ENCODE results near the gene HNRNPH1.
"Not testable (repeated sequence)": the region's sequence is repeated elsewhere in the genome, so short reads cannot be mapped to it uniquely, and the experiment has no call there.

Gene HNRNPH1

GRCh38 chr5:179644766-179645165 is 21.3 kb upstream of the HNRNPH1 start:
- not testable (repeated sequence) for H3K36me3 ChIP-seq (ENCODE audit: control insufficient read depth, insufficient read depth, low read length); H3K4me1 ChIP-seq (ENCODE audit: control insufficient read depth, insufficient read depth, low read length, poor library complexity, severe bottlenecking); H3K27ac ChIP-seq (ENCODE audit: low read depth, low read length, severe bottlenecking); H3K4me3 ChIP-seq (ENCODE audit: extremely low read depth, insufficient read depth, low read length, poor library complexity, severe bottlenecking); H3K9me3 ChIP-seq (ENCODE audit: control insufficient read depth, low read length)
- WGBS, 2 experiments (ENCODE audit: insufficient coverage in 2 of 2): 84 to 90% methylated on average over 3 to 4 of the region's 5 CpGs

- not testable (repeated sequence) for H3K4me1 ChIP-seq (ENCODE audit: control insufficient read depth, insufficient read depth, low read length, poor library complexity, severe bottlenecking); H3K36me3 ChIP-seq (ENCODE audit: control insufficient read depth, insufficient read depth, low read length); H3K9me3 ChIP-seq (ENCODE audit: control insufficient read depth, low read length); H3K4me3 ChIP-seq (ENCODE audit: extremely low read depth, insufficient read depth, low read length, poor library complexity, severe bottlenecking); H3K27ac ChIP-seq (ENCODE audit: low read depth, low read length, severe bottlenecking)
- WGBS, 2 experiments (ENCODE audit: insufficient coverage in 2 of 2): 84 to 87% methylated on average over 13 of the region's 16 CpGs
Measured at GRCh38 chr5:179643141-179643920, 19.9 kb upstream of the HNRNPH1 start.

- not testable (repeated sequence) for H3K36me3 ChIP-seq (ENCODE audit: control insufficient read depth, insufficient read depth, low read length); H3K4me3 ChIP-seq (ENCODE audit: extremely low read depth, insufficient read depth, low read length, poor library complexity, severe bottlenecking); H3K9me3 ChIP-seq (ENCODE audit: control insufficient read depth, low read length); H3K4me1 ChIP-seq (ENCODE audit: control insufficient read depth, insufficient read depth, low read length, poor library complexity, severe bottlenecking); H3K27ac ChIP-seq (ENCODE audit: low read depth, low read length, severe bottlenecking)
- WGBS, 2 experiments (ENCODE audit: insufficient coverage in 2 of 2): 89 to 91% methylated on average over 9 to 12 of the region's 17 CpGs
Measured at GRCh38 chr5:179642626-179643025, 19.2 kb upstream of the HNRNPH1 start.

- H3K27ac ChIP-seq (ENCODE audit: low read depth, low read length, severe bottlenecking); H3K9me3 ChIP-seq (ENCODE audit: control insufficient read depth, low read length); H3K36me3 ChIP-seq (ENCODE audit: control insufficient read depth, insufficient read depth, low read length); H3K4me1 ChIP-seq (ENCODE audit: control insufficient read depth, insufficient read depth, low read length, poor library complexity, severe bottlenecking); H3K4me3 ChIP-seq (ENCODE audit: extremely low read depth, insufficient read depth, low read length, poor library complexity, severe bottlenecking): not testable (repeated sequence)
- WGBS, 2 experiments (ENCODE audit: insufficient coverage in 2 of 2): no CpG with 5 or more reads among the region's 4 CpGs
Measured at GRCh38 chr5:179641745-179642144, 18.3 kb upstream of the HNRNPH1 start.

- not testable (repeated sequence) for H3K4me1 ChIP-seq (ENCODE audit: control insufficient read depth, insufficient read depth, low read length, poor library complexity, severe bottlenecking); H3K27ac ChIP-seq (ENCODE audit: low read depth, low read length, severe bottlenecking); H3K36me3 ChIP-seq (ENCODE audit: control insufficient read depth, insufficient read depth, low read length); H3K4me3 ChIP-seq (ENCODE audit: extremely low read depth, insufficient read depth, low read length, poor library complexity, severe bottlenecking); H3K9me3 ChIP-seq (ENCODE audit: control insufficient read depth, low read length)
- WGBS, 2 experiments (ENCODE audit: insufficient coverage in 2 of 2): 93 to 94% methylated on average over 8 to 10 of the region's 11 CpGs
Measured at GRCh38 chr5:179639296-179639695, 15.8 kb upstream of the HNRNPH1 start.

- not testable (repeated sequence) for H3K4me3 ChIP-seq (ENCODE audit: extremely low read depth, insufficient read depth, low read length, poor library complexity, severe bottlenecking); H3K9me3 ChIP-seq (ENCODE audit: control insufficient read depth, low read length); H3K27ac ChIP-seq (ENCODE audit: low read depth, low read length, severe bottlenecking); H3K36me3 ChIP-seq (ENCODE audit: control insufficient read depth, insufficient read depth, low read length); H3K4me1 ChIP-seq (ENCODE audit: control insufficient read depth, insufficient read depth, low read length, poor library complexity, severe bottlenecking)
- 0% methylated on average over 1 of the region's 49 CpGs; no CpG with 5 or more reads in 1 of the 2 experiments for WGBS, 2 experiments (ENCODE audit: insufficient coverage in 2 of 2)
Measured at GRCh38 chr5:179634370-179635172, 11.1 kb upstream of the HNRNPH1 start.

GRCh38 chr5:179633501-179634369 is 10.3 kb upstream of the HNRNPH1 start:
- H3K36me3 ChIP-seq (ENCODE audit: control insufficient read depth, insufficient read depth, low read length); H3K9me3 ChIP-seq (ENCODE audit: control insufficient read depth, low read length); H3K4me1 ChIP-seq (ENCODE audit: control insufficient read depth, insufficient read depth, low read length, poor library complexity, severe bottlenecking); H3K27ac ChIP-seq (ENCODE audit: low read depth, low read length, severe bottlenecking): not testable (repeated sequence)
- peak overlapping the region; percentile 25 for H3K4me3 ChIP-seq (ENCODE audit: extremely low read depth, insufficient read depth, low read length, poor library complexity, severe bottlenecking)
- 87 to 96% methylated on average over 13 to 14 of the region's 38 CpGs for WGBS, 2 experiments (ENCODE audit: insufficient coverage in 2 of 2)

- Histone ChIP-seq H3K36me3 (ENCODE audit: control insufficient read depth, insufficient read depth, low read length) (peaks cover 27% of the 10 kb centered on the region), H3K4me1 (ENCODE audit: control insufficient read depth, insufficient read depth, low read length, poor library complexity, severe bottlenecking) (peaks cover 6% of the 10 kb centered on the region), H3K9me3 (ENCODE audit: control insufficient read depth, low read length) (no peaks in the 10 kb centered on the region), H3K4me3 (ENCODE audit: extremely low read depth, insufficient read depth, low read length, poor library complexity, severe bottlenecking) (peak overlapping the region; percentile 96), H3K27ac (ENCODE audit: low read depth, low read length, severe bottlenecking) (no peak overlapping the region)
- 91 to 92% methylated on average over 7 to 8 of the region's 9 CpGs for WGBS, 2 experiments (ENCODE audit: insufficient coverage in 2 of 2)
Measured at GRCh38 chr5:179624841-179625271, 1.4 kb upstream of the HNRNPH1 start.

- Histone ChIP-seq H3K36me3 (ENCODE audit: control insufficient read depth, insufficient read depth, low read length) (peaks cover 32% of the 10 kb centered on the region), H3K27ac (ENCODE audit: low read depth, low read length, severe bottlenecking) (peak overlapping the region; percentile 92), H3K4me3 (ENCODE audit: extremely low read depth, insufficient read depth, low read length, poor library complexity, severe bottlenecking) (peak overlapping the region; percentile 96), H3K4me1 (ENCODE audit: control insufficient read depth, insufficient read depth, low read length, poor library complexity, severe bottlenecking) (peaks cover 6% of the 10 kb centered on the region), H3K9me3 (ENCODE audit: control insufficient read depth, low read length) (no peaks in the 10 kb centered on the region)
- 47 to 49% methylated on average over 48 to 54 of the region's 68 CpGs for whole genome bisulfite sequencing, 2 experiments (ENCODE audit: insufficient coverage in 2 of 2)
Measured at GRCh38 chr5:179623906-179624741, 653 bp upstream of the HNRNPH1 start.
